NCI-H446 (cell line): ENCODE data around the gene WDR82.
A peak's percentile ranks its signal among the peaks of the same experiment; 100 is the strongest.

ENCODE experiments used
- DNase-seq, 2 experiments: peaks; one replicate each; lab custom pipeline; 2025; lab: John Stamatoyannopoulos, UW

WDR82 gene

GRCh38 chr3:52308308-52308707, 29.9 kb upstream of the WDR82 start:
- DNase-seq, result no peak

- DNase-seq, result no peak
Observed at GRCh38 chr3:52306978-52307377, 28.5 kb upstream of the WDR82 start.

GRCh38 chr3:52305926-52306325, 27.5 kb upstream of the WDR82 start:
- DNase-seq, result no peak

- no peak for DNase-seq
Observed at GRCh38 chr3:52303811-52304210, 25.4 kb upstream of the WDR82 start.

- no peak for DNase-seq
Observed at GRCh38 chr3:52302426-52303145, 24.1 kb upstream of the WDR82 start.

- peak in 1 of 2 experiments; percentile 13 for DNase-seq
Observed at GRCh38 chr3:52299879-52300611, 21.6 kb upstream of the WDR82 start.

- DNase-seq, result no peak
Observed at GRCh38 chr3:52299247-52299878, 20.9 kb upstream of the WDR82 start.

- no peak for DNase-seq
Observed at GRCh38 chr3:52298149-52299098, 20.0 kb upstream of the WDR82 start.

GRCh38 chr3:52297242-52298148, 19.0 kb upstream of the WDR82 start:
- no peak for DNase-seq

GRCh38 chr3:52295671-52296208, 17.3 kb upstream of the WDR82 start:
- DNase-seq, result no peak

- no peak for DNase-seq
Observed at GRCh38 chr3:52294320-52295150, 16.1 kb upstream of the WDR82 start.

- no peak for DNase-seq
Observed at GRCh38 chr3:52293491-52294319, 15.3 kb upstream of the WDR82 start.

GRCh38 chr3:52292247-52293065, 14.0 kb upstream of the WDR82 start:
- DNase-seq, result no peak

- no peak for DNase-seq
Observed at GRCh38 chr3:52291508-52292181, 13.2 kb upstream of the WDR82 start.

- no peak for DNase-seq
Observed at GRCh38 chr3:52290596-52291507, 12.4 kb upstream of the WDR82 start.
